Neural progenitor cell (in vitro differentiated cells): ENCODE data around the gene ARHGAP15. TPM values are rescaled to one million over a fixed set of nuclear protein-coding genes. Genes with fewer than 3 reads are reported as not detected.

Experiments
- DNase-seq: peaks from one replicate; pipeline ENCODE4 v3.0.0-alpha.2; 2016; ENCODE audit warnings: low spot score
- H2AFZ ChIP-seq: fragments of 200-600 bp; sonication (generic); replicated peaks from 2 replicates; pipeline ENCODE4 v1.6.1; 2016; ENCODE audit warnings: antibody characterized with exemption
- H3F3A ChIP-seq: fragments of 200-600 bp; sonication (generic); 2 replicates; pipeline ENCODE4 v1.6.1; 2016; ENCODE audit warnings: antibody characterized with exemption, low read depth
- H3K27ac ChIP-seq: fragments of 200-600 bp; sonication (generic); 2 replicates; pipeline ENCODE4 v1.5.1; 2016; ENCODE audit warnings: mild to moderate bottlenecking
- H3K27me3 ChIP-seq: fragments of 200-600 bp; sonication (generic); 2 replicates; pipeline ENCODE4 v1.6.1; 2016; ENCODE audit warnings: mild to moderate bottlenecking, moderate library complexity
- H3K36me3 ChIP-seq: fragments of 200-600 bp; sonication (generic); 2 replicates; pipeline ENCODE4 v1.5.1; 2016
- H3K4me1 ChIP-seq: fragments of 200-600 bp; sonication (generic); 2 replicates; pipeline ENCODE4 v1.6.1; 2016; ENCODE audit warnings: mixed run types
- H3K4me2 ChIP-seq: fragments of 200-600 bp; sonication (generic); 2 replicates; pipeline ENCODE4 v1.6.1; 2016
- H3K4me3 ChIP-seq: fragments of 200-600 bp; sonication (generic); 2 replicates; pipeline ENCODE4 v1.5.1; 2016
- H3K79me2 ChIP-seq: fragments of 200-600 bp; sonication (generic); 2 replicates; pipeline ENCODE4 v1.6.1; 2016; ENCODE audit warnings: low read depth
- H3K9ac ChIP-seq: fragments of 200-600 bp; sonication (generic); 2 replicates; pipeline ENCODE4 v1.6.1; 2016
- H3K9me3 ChIP-seq: fragments of 200-600 bp; sonication (generic); 2 replicates; pipeline ENCODE4 v1.5.1; 2016; ENCODE audit warnings: low read depth
- H4K20me1 ChIP-seq: fragments of 200-600 bp; sonication (generic); 2 replicates; pipeline ENCODE4 v1.6.1; 2016; ENCODE audit warnings: low read depth
- H3K27ac Mint-ChIP-seq: 3 replicates; pipeline ENCODE4 v1.8.0; 2021; ENCODE audit warnings: mixed read lengths
- H3K27me3 Mint-ChIP-seq: 2 replicates; pipeline ENCODE4 v1.8.0; 2022; ENCODE audit warnings: low read depth, mild to moderate bottlenecking, inconsistent platforms, moderate library complexity, mixed read lengths; ENCODE audit not compliant: insufficient read depth
- H3K36me3 Mint-ChIP-seq: 3 replicates; pipeline ENCODE4 v1.8.0; 2021; ENCODE audit warnings: mixed read lengths
- H3K4me1 Mint-ChIP-seq: 3 replicates; pipeline ENCODE4 v1.8.0; 2021; ENCODE audit warnings: mixed read lengths
- H3K4me3 Mint-ChIP-seq: 3 replicates; pipeline ENCODE4 v1.8.0; 2021; ENCODE audit warnings: mild to moderate bottlenecking, moderate library complexity, mixed read lengths
- H3K9me3 Mint-ChIP-seq: 3 replicates; pipeline ENCODE4 v1.8.0; 2020; ENCODE audit warnings: mixed read lengths
- CTCF ChIP-seq: fragments of 200-600 bp; sonication (generic); IDR thresholded peaks from 2 replicates; pipeline ENCODE4 v1.5.1; 2017; ENCODE audit warnings: antibody characterized with exemption, mild to moderate bottlenecking
- EZH2 ChIP-seq: fragments of 200-600 bp; sonication (generic); IDR thresholded peaks from 2 replicates; pipeline ENCODE4 v1.6.1; 2017; ENCODE audit warnings: antibody characterized with exemption, mild to moderate bottlenecking, moderate library complexity
- EZH2phosphoT487 ChIP-seq: fragments of 200-600 bp; sonication (generic); IDR thresholded peaks from 2 replicates; pipeline ENCODE4 v1.6.1; 2017; ENCODE audit warnings: antibody characterized with exemption
- total RNA-seq: library from RNA; depleted of rRNA; stranded (reverse); fragments of >200 nt; gene quantifications from 2 replicates; pipeline ENCODE4 v1.2.3, GENCODE V29; 2015; ENCODE audit warnings: low replicate concordance

ARHGAP15 gene
- total RNA-seq, 1 donor from 2014 or later = 5.9 TPM

- no peak overlapping the region for H3K27ac Mint-ChIP-seq
- peaks cover 3% of the 10 kb centered on the region for H3K27me3 Mint-ChIP-seq
- TF ChIP-seq EZH2phosphoT487 (no peak), EZH2 (no peak), CTCF (no peak)
- H3K4me1 ChIP-seq = peaks cover 66% of the 10 kb centered on the region
- peak overlapping the region; percentile 63 for H2AFZ ChIP-seq
- H3K9me3 ChIP-seq = no peaks in the 10 kb centered on the region
- H3F3A ChIP-seq = peaks cover 43% of the 10 kb centered on the region
- H3K27me3 ChIP-seq = no peaks in the 10 kb centered on the region
- H3K36me3 Mint-ChIP-seq = no peaks in the 10 kb centered on the region
- no peaks in the 10 kb centered on the region for H4K20me1 ChIP-seq
- no peak for DNase-seq
- no peaks in the 10 kb centered on the region for H3K79me2 ChIP-seq
- H3K4me1 Mint-ChIP-seq = peaks cover 26% of the 10 kb centered on the region
- no peaks in the 10 kb centered on the region for H3K36me3 ChIP-seq
- peak overlapping the region; percentile 95 for H3K27ac ChIP-seq
- no peaks in the 10 kb centered on the region for H3K9me3 Mint-ChIP-seq
- H3K9ac ChIP-seq = no peak overlapping the region
- H3K4me3 Mint-ChIP-seq = no peak overlapping the region
- H3K4me2 ChIP-seq = peak overlapping the region; percentile 69
- H3K4me3 ChIP-seq = no peak overlapping the region
These were observed 472.6 kb downstream of the ARHGAP15 start for GRCh38 chr2:143601828-143602227.

- peak overlapping the region; percentile 64 for H3K27ac Mint-ChIP-seq
- Histone ChIP-seq H3K4me3 (peak overlapping the region; percentile 31), H3K4me2 (peak overlapping the region; percentile 69), H3K4me1 (peaks cover 68% of the 10 kb centered on the region), H3K36me3 (no peaks in the 10 kb centered on the region), H4K20me1 (no peaks in the 10 kb centered on the region), H3K9ac (no peak overlapping the region), H2AFZ (no peak overlapping the region), H3F3A (peaks cover 43% of the 10 kb centered on the region), H3K27me3 (no peaks in the 10 kb centered on the region), H3K27ac (peak overlapping the region; percentile 95), H3K9me3 (no peaks in the 10 kb centered on the region), H3K79me2 (no peaks in the 10 kb centered on the region)
- H3K27me3 Mint-ChIP-seq = peaks cover 5% of the 10 kb centered on the region
- no peak overlapping the region for H3K4me3 Mint-ChIP-seq
- TF ChIP-seq EZH2phosphoT487 (no peak), CTCF (no peak), EZH2 (no peak)
- H3K9me3 Mint-ChIP-seq = no peaks in the 10 kb centered on the region
- DNase-seq = peak; percentile 57
- H3K36me3 Mint-ChIP-seq = no peaks in the 10 kb centered on the region
- H3K4me1 Mint-ChIP-seq = peaks cover 37% of the 10 kb centered on the region
These were observed 473.9 kb downstream of the ARHGAP15 start for GRCh38 chr2:143603035-143603655.

DNA sequence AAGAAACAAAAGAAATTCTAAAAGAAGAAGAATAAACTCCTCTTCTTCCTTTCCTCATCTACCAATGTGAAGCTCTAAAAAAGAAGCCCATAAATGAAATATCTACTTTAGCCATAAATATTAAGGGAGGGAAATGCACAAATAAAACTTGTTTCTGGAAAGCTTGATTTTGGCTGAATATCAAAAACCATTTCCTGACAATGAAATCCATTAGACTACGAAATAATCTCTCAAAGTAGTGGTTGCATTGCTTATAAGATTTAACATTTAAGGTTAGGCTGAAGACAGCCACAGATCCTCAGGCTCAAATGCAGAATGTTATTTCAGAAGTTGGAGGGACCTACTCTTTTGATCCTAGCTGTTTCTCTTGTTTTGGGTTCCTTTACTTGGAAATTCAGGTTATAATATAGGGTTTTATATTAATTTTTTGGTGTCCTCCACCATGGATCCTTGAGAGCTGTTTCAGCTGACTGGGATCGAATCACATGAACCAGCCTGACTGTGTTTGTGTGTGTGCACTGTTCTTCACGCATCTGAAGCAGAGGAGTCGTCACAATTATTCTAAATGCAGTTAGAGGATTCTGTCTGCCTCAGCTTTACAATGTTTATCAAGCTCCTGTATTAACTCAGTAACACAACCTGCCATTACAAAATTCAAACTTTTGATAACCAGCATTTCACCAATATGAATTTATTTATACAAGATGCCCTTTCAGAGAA is 474.8 kb downstream of the ARHGAP15 start:
- Histone ChIP-seq H3K4me2 (peak overlapping the region; percentile 69), H3K4me3 (peak overlapping the region; percentile 31), H3K27ac (peak overlapping the region; percentile 95), H4K20me1 (no peaks in the 10 kb centered on the region), H2AFZ (no peak overlapping the region), H3K9ac (no peak overlapping the region), H3F3A (peaks cover 47% of the 10 kb centered on the region), H3K9me3 (no peaks in the 10 kb centered on the region), H3K79me2 (no peaks in the 10 kb centered on the region), H3K36me3 (no peaks in the 10 kb centered on the region), H3K4me1 (peaks cover 76% of the 10 kb centered on the region), H3K27me3 (no peaks in the 10 kb centered on the region)
- H3K36me3 Mint-ChIP-seq = no peaks in the 10 kb centered on the region
- no peak overlapping the region for H3K27ac Mint-ChIP-seq
- peaks cover 5% of the 10 kb centered on the region for H3K27me3 Mint-ChIP-seq
- H3K4me1 Mint-ChIP-seq = peaks cover 46% of the 10 kb centered on the region
- no peaks in the 10 kb centered on the region for H3K9me3 Mint-ChIP-seq
- TF ChIP-seq EZH2phosphoT487 = no peak
- no peak for TF ChIP-seq EZH2
- no peak for TF ChIP-seq CTCF
- H3K4me3 Mint-ChIP-seq = no peak overlapping the region
- no peak for DNase-seq
